NT2/D1 (cell line): ENCODE data around the gene LTBP4.

Experiments used
- SUZ12 ChIP-seq: IDR thresholded peaks from 2 replicates; pipeline ENCODE4 v1.6.1; 2011; ENCODE audit not compliant: insufficient read length, insufficient read depth; ENCODE audit errors: extremely low read depth
- YY1 ChIP-seq: IDR thresholded peaks from 2 replicates; pipeline ENCODE4 v1.6.1; 2011; ENCODE audit not compliant: insufficient read length, insufficient read depth
- ZNF274 ChIP-seq: IDR thresholded peaks from 2 replicates; pipeline ENCODE4 v1.6.1; 2011; ENCODE audit warnings: mild to moderate bottlenecking, low read depth, low read length

GRCh38 chr19:40586611-40587010 lies 14.6 kb upstream of the LTBP4 start:
- TF ChIP-seq YY1 = no peak
- no peak for TF ChIP-seq ZNF274
- no peak for TF ChIP-seq SUZ12
